Fibroblast of pulmonary artery (primary cell): ENCODE data around the gene TMEM45A.

ENCODE experiments used
- DNase-seq: peaks from one replicate; pipeline ENCODE4 v3.0.0-alpha.2; 2010; ENCODE audit warnings: low read depth
- H3K4me3 ChIP-seq: replicated peaks from 2 replicates; pipeline ENCODE4 v1.5.1; 2011; ENCODE audit warnings: low read depth, mild to moderate bottlenecking, control low read depth, low read length, moderate library complexity
- TF ChIP-seq, protein P1 (sequence below): IDR thresholded peaks from 2 replicates; pipeline ENCODE4 v1.5.1; 2011; ENCODE audit warnings: mild to moderate bottlenecking, control low read depth, low read length, inconsistent platforms; ENCODE audit errors: missing control alignments

TMEM45A gene

DNA sequence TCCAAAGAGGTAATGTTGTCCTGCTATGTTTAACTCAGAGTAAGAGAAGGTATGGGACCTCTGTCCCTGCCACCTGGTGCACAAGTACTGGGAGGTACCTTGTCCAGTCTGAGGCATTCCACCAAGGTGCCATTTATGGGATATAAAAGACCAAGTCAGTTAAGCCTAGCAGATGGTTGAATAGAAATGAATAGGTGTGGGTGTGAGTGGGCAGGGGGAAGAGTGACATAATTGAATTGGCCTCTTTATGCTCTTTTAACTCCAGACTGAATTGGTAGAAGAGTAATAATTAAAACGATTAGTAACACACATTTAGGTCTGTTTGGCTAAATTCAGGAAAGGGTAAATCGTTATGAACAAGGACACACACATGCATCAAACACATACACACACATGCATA, 117.5 kb downstream of the TMEM45A start:
- TF ChIP-seq, protein P1, sequence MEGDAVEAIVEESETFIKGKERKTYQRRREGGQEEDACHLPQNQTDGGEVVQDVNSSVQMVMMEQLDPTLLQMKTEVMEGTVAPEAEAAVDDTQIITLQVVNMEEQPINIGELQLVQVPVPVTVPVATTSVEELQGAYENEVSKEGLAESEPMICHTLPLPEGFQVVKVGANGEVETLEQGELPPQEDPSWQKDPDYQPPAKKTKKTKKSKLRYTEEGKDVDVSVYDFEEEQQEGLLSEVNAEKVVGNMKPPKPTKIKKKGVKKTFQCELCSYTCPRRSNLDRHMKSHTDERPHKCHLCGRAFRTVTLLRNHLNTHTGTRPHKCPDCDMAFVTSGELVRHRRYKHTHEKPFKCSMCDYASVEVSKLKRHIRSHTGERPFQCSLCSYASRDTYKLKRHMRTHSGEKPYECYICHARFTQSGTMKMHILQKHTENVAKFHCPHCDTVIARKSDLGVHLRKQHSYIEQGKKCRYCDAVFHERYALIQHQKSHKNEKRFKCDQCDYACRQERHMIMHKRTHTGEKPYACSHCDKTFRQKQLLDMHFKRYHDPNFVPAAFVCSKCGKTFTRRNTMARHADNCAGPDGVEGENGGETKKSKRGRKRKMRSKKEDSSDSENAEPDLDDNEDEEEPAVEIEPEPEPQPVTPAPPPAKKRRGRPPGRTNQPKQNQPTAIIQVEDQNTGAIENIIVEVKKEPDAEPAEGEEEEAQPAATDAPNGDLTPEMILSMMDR, result no peak
- no peak overlapping the region for H3K4me3 ChIP-seq
- DNase-seq, result no peak

DNA sequence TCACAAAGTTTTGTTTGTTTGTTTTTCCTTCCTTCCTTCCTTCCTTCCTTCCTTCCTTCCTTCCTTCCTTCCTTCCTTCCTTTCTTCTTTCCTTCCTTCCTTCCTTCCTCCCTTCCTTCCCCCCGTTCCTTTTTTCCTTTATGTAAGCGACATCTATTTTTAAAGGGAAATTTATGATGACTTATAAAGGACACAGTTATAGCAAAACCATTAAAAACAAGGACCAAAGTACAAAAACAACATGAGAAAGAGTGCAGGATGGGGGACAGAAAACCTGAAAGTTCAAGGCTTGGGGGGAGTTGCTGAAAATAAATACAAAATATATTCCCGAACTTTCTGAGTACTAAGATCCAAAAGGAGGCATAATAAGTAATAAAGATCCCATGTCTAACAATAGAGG, 118.8 kb downstream of the TMEM45A start:
- H3K4me3 ChIP-seq, result no peak overlapping the region
- TF ChIP-seq, protein P1, result no peak
- DNase-seq, result no peak

DNA sequence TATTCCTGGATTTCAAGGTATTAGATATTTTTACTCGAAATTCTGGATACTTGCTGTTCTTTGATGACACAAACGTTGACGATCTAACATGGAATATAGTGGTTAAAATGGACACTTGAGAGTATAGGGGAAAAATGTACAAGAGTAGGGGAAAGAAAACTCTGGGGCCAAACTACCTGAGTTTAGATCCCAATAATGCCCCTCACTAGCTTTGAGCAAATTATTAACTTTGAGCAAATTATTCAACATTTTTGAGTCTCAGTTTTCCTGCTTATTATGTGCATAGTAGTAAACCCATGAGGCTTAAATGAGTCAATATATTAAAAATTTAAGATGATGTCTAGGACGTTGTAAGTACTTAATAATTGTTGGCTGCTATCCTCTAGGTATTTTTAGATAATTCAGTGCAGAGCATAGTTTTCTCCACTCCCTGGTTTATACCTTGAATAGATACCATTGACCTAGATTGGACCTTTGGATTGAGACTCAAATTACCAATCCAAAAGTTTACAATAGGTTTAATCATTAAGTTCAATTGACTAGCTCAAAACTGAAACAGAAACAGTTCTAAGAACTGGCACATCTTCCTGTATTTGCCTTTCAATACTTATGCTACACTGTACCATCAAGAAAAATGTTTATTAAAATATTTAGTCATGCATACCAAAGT, 121.4 kb downstream of the TMEM45A start:
- no peak for DNase-seq
- no peak overlapping the region for H3K4me3 ChIP-seq
- TF ChIP-seq, protein P1, result no peak

DNA sequence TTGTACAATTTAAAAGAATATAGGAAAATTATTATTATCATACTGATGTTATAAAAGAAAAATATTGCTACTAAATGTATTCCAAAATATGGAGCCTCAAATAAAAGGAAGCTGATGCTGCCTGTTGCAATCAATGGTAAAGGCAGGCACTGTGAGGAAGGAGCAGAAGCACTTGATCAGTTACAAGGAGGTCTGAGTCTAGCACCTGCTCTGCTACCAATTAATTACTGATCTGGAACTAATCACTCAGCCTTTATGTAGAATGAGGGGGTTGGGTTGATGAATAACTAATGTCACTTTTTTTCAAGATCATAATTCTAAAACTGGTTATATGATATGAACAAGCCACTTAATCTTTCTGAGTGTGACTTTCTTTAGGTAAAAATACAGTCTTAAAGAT, 122.5 kb downstream of the TMEM45A start:
- TF ChIP-seq, protein P1, result no peak

DNA sequence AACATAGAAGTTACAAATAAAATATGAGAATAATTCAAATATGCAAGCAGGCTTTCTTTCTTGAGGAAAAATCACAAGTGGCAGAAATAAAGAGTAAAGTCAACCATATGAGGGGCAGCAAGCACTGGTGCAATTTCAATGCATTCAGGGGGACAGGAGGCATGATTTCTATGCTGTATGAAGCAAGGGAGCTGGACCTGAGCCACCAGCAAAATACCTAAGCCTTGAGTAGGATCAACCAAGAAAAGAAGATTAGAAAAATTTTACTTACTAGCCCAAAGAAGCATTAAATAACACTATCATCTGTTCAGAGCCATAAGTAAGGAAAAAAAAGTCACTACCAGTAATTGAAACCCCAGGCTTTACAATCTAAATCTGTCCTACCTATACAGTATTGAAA, 123.3 kb downstream of the TMEM45A start:
- peak; percentile 57 for DNase-seq
- TF ChIP-seq, protein P1, result no peak
- H3K4me3 ChIP-seq, result no peak overlapping the region

More for the DNA sequence above, 122.5 kb downstream of the TMEM45A start:
- no peak for DNase-seq
- H3K4me3 ChIP-seq, result no peak overlapping the region

DNA sequence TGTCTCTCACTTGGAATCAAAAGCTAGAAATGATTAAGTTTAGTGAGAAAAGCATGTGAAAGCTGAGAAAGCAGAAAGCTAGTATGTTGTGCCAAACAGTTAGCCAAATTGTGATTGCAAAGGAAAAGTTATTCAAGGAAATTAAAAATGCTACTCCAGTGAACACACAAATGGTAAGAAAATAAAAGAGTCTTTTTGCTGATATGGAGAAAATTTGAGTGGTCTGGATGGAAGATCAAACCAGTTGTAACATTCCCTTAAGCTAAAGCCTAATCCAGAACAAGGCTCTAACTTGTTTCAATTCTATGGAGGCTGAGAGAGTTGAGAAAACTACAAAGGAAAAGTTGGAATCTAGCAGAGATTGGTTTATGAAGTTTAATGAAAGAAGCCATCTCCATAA, 128.8 kb downstream of the TMEM45A start:
- DNase-seq, result no peak
- TF ChIP-seq, protein P1, result no peak
- no peak overlapping the region for H3K4me3 ChIP-seq
